ENCODE results near the gene PRPS2. TPM values are rescaled to one million over a fixed set of nuclear protein-coding genes. Genes with fewer than 3 reads are reported as not detected.

Gene PRPS2
- total RNA-seq, 1 donor from 2014 or later: 11.8 TPM

DNA sequence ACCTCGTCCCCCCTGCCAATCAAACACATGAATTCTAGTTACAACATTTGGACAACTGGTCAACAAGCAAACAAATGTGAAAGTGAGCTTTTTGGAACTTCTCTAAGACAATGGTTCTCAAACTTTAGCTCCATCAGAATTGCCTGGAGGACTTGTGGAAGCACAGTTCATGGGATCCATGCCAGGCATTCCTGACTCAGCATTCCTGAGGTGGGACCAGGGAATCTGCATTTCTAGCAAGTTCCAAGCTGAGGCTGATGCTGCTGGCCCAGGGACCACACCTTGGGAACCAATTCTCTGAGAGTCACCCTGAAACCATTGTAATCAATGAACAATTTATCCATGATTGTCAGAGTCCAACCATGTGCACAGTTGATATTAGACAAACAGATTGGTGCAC, 43.8 kb upstream of the PRPS2 start:
- Histone ChIP-seq H3K4me2 (ENCODE audit: low read length) (no peak overlapping the region), H3K79me2 (ENCODE audit: insufficient read depth, low read length) (no peaks in the 10 kb centered on the region), H4K20me1 (ENCODE audit: insufficient read depth, low read length) (no peaks in the 10 kb centered on the region), H3K4me3 (ENCODE audit: insufficient read depth, low read depth, low read length) (no peak overlapping the region), H3K4me1 (ENCODE audit: insufficient read depth, low read length) (no peaks in the 10 kb centered on the region), H3K9me3 (ENCODE audit: insufficient read depth, low read depth, low read length) (no peaks in the 10 kb centered on the region), H3K27ac (ENCODE audit: low read depth, low read length) (no peak overlapping the region), H3K27me3 (ENCODE audit: insufficient read depth, low read length) (no peaks in the 10 kb centered on the region), H2AFZ (ENCODE audit: low read depth, low read length) (no peak overlapping the region), H3K36me3 (ENCODE audit: insufficient read depth, low read length) (no peaks in the 10 kb centered on the region), H3K9ac (ENCODE audit: low read length) (no peak overlapping the region)
- Mint-ChIP-seq H3K4me1 (ENCODE audit: low read depth, unreplicated experiment) (no peaks in the 10 kb centered on the region), H3K36me3 (ENCODE audit: low read depth, unreplicated experiment) (no peaks in the 10 kb centered on the region), H3K4me3 (ENCODE audit: unreplicated experiment) (no peak overlapping the region), H3K27me3 (ENCODE audit: low read depth, unreplicated experiment) (no peaks in the 10 kb centered on the region), H3K9me3 (ENCODE audit: unreplicated experiment) (no peaks in the 10 kb centered on the region), H3K27ac (ENCODE audit: unreplicated experiment) (no peak overlapping the region)
- FAIRE-seq: no peak
- no peak for DNase-seq (ENCODE audit: low read depth)
- no peak for TF ChIP-seq CTCF (IDR thresholded peaks at IDR 0.05; ENCODE audit: insufficient read depth, low read depth, low read length)
- no peak for TF ChIP-seq EZH2 (IDR thresholded peaks at IDR 0.05; ENCODE audit: insufficient read depth, low read length)

- H3K4me3 Mint-ChIP-seq (ENCODE audit: unreplicated experiment): no peak overlapping the region
- H3K9me3 Mint-ChIP-seq (ENCODE audit: unreplicated experiment): no peaks in the 10 kb centered on the region
- Histone ChIP-seq H4K20me1 (ENCODE audit: insufficient read depth, low read length) (no peaks in the 10 kb centered on the region), H3K4me2 (ENCODE audit: low read length) (no peak overlapping the region), H3K4me1 (ENCODE audit: insufficient read depth, low read length) (no peaks in the 10 kb centered on the region), H3K36me3 (ENCODE audit: insufficient read depth, low read length) (no peaks in the 10 kb centered on the region), H3K9ac (ENCODE audit: low read length) (no peak overlapping the region), H3K4me3 (ENCODE audit: insufficient read depth, low read depth, low read length) (no peak overlapping the region), H3K9me3 (ENCODE audit: insufficient read depth, low read depth, low read length) (no peaks in the 10 kb centered on the region), H3K27me3 (ENCODE audit: insufficient read depth, low read length) (no peaks in the 10 kb centered on the region), H2AFZ (ENCODE audit: low read depth, low read length) (no peak overlapping the region), H3K27ac (ENCODE audit: low read depth, low read length) (no peak overlapping the region), H3K79me2 (ENCODE audit: insufficient read depth, low read length) (no peaks in the 10 kb centered on the region)
- no peak for FAIRE-seq
- TF ChIP-seq EZH2 (IDR thresholded peaks at IDR 0.05; ENCODE audit: insufficient read depth, low read length): no peak
- no peak for TF ChIP-seq CTCF (IDR thresholded peaks at IDR 0.05; ENCODE audit: insufficient read depth, low read depth, low read length)
- no peaks in the 10 kb centered on the region for H3K36me3 Mint-ChIP-seq (ENCODE audit: low read depth, unreplicated experiment)
- DNase-seq (ENCODE audit: low read depth): no peak
- H3K27me3 Mint-ChIP-seq (ENCODE audit: low read depth, unreplicated experiment): no peaks in the 10 kb centered on the region
- H3K4me1 Mint-ChIP-seq (ENCODE audit: low read depth, unreplicated experiment): no peaks in the 10 kb centered on the region
- no peak overlapping the region for H3K27ac Mint-ChIP-seq (ENCODE audit: unreplicated experiment)
Observed at GRCh38 chrX:12751887-12752286, 39.3 kb upstream of the PRPS2 start.

- Mint-ChIP-seq H3K27me3 (ENCODE audit: low read depth, unreplicated experiment) (no peaks in the 10 kb centered on the region), H3K4me1 (ENCODE audit: low read depth, unreplicated experiment) (peaks cover 1% of the 10 kb centered on the region), H3K9me3 (ENCODE audit: unreplicated experiment) (no peaks in the 10 kb centered on the region), H3K27ac (ENCODE audit: unreplicated experiment) (no peak overlapping the region), H3K36me3 (ENCODE audit: low read depth, unreplicated experiment) (no peaks in the 10 kb centered on the region), H3K4me3 (ENCODE audit: unreplicated experiment) (no peak overlapping the region)
- Histone ChIP-seq H3K4me2 (ENCODE audit: low read length) (no peak overlapping the region), H3K4me3 (ENCODE audit: insufficient read depth, low read depth, low read length) (no peak overlapping the region), H3K36me3 (ENCODE audit: insufficient read depth, low read length) (no peaks in the 10 kb centered on the region), H4K20me1 (ENCODE audit: insufficient read depth, low read length) (no peaks in the 10 kb centered on the region), H3K9ac (ENCODE audit: low read length) (no peak overlapping the region), H3K27me3 (ENCODE audit: insufficient read depth, low read length) (no peaks in the 10 kb centered on the region), H3K4me1 (ENCODE audit: insufficient read depth, low read length) (no peaks in the 10 kb centered on the region), H3K9me3 (ENCODE audit: insufficient read depth, low read depth, low read length) (no peaks in the 10 kb centered on the region), H3K27ac (ENCODE audit: low read depth, low read length) (no peak overlapping the region), H2AFZ (ENCODE audit: low read depth, low read length) (no peak overlapping the region), H3K79me2 (ENCODE audit: insufficient read depth, low read length) (no peaks in the 10 kb centered on the region)
- no peak for FAIRE-seq
- TF ChIP-seq EZH2 (IDR thresholded peaks at IDR 0.05; ENCODE audit: insufficient read depth, low read length) (no peak), CTCF (IDR thresholded peaks at IDR 0.05; ENCODE audit: insufficient read depth, low read depth, low read length) (no peak)
- no peak for DNase-seq (ENCODE audit: low read depth)
Observed at GRCh38 chrX:12753366-12753765, 37.8 kb upstream of the PRPS2 start.
